NCI-H146 treated with DMSO at 0.1 percent for 48 hours (cell line): ENCODE results near the gene SMTNL2.

ENCODE experiments used
- DNase-seq: peaks from one replicate; lab custom pipeline; 2025; ENCODE audit not compliant: unreplicated experiment; lab: John Stamatoyannopoulos, UW

Gene SMTNL2

GRCh38 chr17:4545217-4545951 is 38.9 kb upstream of the SMTNL2 start:
- no peak for DNase-seq

GRCh38 chr17:4547118-4547906 is 37.0 kb upstream of the SMTNL2 start:
- DNase-seq = no peak

DNA sequence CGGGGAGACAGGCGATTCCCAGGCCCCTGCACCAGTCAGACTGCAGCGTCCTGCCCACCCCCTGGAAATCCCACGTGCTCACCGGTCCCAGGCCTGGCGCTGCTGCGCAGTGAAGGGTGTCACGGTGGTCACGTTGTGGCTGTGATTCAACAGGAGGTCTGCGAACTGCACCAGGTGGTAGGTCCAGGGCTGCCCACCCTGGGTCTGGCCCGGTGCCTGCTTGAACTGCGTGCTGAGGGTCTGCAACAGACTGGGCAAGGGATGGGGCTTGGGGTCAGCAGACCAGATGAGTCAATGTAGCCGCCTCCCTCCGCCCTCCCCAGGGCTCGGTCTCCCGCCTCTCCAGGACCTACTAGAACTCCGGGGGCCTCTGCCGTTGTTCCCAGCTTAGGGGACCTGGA is 36.3 kb upstream of the SMTNL2 start:
- no peak for DNase-seq

DNA sequence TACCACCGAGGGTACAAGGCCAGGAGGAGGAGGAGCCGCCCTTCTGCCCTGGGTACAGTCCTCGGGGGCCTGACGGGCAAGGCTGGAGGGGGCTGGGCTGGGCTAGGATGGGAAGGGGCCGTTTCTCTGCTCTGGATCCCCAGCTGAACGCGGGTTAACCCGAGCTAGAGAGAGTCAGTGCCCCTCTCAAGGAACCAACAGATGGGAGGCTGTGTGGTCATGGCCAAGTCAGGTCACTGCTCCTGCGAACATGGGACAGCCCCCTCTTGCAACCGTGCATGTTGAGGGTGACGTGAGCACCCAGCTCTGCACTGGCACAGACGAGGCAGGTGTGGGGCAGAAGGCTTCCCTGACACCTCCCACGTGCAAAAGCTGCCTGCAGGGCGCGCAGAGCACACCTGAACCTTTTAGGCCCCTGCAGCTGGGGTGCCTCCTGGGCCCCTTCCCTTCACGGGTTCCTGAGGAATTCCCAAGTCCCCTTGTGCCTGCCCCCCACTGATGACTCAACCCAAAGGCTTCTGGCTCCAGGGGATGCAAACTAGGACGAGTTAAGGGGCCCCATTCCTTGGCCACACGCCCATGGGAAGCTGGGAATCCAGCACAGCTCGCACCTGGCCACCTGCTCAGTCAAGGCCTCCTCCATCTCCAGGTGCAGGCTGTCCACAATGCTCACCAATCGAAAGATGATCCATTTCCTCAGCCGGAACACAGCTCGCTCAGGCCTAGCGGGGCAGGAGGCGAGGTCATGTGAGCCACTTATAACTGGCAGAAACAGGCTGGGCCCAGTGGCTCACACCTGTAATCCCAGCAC is 35.4 kb upstream of the SMTNL2 start:
- no peak for DNase-seq

- DNase-seq = no peak
Observed at GRCh38 chr17:4549781-4550533, 34.4 kb upstream of the SMTNL2 start.

GRCh38 chr17:4550534-4551039 is 33.7 kb upstream of the SMTNL2 start:
- no peak for DNase-seq

- no peak for DNase-seq
Observed at GRCh38 chr17:4551141-4551540, 33.2 kb upstream of the SMTNL2 start.

GRCh38 chr17:4551796-4552525 is 32.4 kb upstream of the SMTNL2 start:
- no peak for DNase-seq

DNA sequence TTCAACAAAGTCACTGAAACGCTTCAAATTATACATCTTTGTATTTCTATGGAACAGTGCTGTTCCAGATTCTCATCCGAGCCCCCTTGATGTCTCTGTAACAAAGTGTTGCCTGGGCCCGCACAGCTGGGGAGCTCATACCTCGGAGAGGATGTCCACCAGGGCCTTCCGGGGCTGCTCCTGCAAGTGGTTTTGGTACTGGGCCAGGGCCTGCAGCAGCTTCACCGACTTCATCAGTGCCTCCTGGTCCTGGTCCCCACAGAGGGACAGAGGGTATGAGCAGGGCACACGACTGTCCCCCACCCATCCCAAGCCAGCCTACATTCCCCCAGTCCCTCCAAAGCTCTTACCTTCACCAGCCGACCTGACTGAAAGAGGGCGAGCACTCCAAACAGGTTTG is 30.7 kb upstream of the SMTNL2 start:
- no peak for DNase-seq

DNA sequence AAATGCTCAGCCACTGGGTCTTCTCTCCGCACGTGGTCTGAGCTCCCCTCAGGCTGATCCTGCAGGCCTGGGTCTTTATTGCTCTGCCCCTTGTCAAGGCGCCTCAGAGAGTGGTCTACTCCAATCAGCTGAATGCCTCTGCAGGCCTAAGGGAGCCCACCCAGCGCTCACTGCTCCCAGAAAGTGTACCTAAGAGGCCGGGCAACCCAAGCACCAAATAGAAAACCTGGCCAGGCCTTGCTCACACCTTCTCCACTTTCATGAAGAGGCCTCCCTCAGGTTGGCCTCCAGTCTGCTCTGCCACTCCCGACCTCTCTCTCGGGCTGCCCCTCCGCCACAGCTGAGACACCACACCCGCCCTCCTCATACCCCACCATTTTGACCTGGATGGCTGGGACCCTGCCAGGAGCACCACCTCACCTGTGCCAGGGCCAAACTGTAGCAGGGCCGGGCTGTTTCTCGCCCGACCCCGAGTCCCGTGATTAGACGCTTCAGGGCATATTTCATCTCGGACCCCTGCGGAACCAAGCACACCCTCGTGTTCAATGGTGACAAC is 29.8 kb upstream of the SMTNL2 start:
- DNase-seq = no peak

DNA sequence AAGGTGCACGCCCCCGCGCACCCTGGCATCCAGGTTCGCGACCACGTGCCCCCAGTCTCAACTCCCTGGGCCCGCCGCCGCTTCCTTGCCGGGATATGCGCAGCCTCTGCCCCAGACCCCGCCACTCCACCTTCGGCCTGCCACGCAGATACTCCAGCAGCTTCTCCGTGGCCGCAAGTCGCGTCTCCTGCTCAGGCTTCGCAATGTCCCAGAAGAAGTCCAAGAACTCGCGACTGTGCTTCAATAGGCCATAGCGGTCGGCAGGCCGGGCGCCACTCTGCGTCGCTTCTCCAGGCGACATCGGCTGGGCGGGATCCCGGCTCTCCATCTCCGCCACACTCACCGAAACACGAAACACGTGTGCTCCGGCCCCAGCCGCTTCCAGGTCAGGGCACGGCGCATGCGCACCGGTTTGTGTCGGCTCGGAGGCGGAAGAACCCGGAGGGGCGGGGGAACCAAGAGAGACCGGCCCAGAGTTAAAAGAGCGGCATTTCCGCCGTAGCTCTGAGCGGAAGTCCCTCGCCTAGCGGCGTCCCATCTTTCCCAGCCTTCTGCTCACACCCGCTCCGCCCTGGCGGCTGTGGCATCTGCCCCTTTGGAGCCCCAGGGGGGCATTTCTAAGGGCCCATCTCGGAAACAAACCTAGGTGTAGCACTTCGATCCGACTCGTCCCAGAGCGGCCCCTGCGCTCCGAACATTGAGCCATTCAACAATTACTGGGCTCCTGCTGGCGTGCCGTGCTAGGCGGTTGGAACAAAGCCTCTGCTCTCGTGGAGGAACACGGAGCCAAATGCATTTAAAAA is 29.1 kb upstream of the SMTNL2 start, which contains the start of gene MYBBP1A:
Gene MYBBP1A, minus strand, starts transcription at position 388 of the 803 bp plus-strand sequence. Its CDS starts 60 bp downstream, at position 328.
- DNase-seq = peak; percentile 91

DNA sequence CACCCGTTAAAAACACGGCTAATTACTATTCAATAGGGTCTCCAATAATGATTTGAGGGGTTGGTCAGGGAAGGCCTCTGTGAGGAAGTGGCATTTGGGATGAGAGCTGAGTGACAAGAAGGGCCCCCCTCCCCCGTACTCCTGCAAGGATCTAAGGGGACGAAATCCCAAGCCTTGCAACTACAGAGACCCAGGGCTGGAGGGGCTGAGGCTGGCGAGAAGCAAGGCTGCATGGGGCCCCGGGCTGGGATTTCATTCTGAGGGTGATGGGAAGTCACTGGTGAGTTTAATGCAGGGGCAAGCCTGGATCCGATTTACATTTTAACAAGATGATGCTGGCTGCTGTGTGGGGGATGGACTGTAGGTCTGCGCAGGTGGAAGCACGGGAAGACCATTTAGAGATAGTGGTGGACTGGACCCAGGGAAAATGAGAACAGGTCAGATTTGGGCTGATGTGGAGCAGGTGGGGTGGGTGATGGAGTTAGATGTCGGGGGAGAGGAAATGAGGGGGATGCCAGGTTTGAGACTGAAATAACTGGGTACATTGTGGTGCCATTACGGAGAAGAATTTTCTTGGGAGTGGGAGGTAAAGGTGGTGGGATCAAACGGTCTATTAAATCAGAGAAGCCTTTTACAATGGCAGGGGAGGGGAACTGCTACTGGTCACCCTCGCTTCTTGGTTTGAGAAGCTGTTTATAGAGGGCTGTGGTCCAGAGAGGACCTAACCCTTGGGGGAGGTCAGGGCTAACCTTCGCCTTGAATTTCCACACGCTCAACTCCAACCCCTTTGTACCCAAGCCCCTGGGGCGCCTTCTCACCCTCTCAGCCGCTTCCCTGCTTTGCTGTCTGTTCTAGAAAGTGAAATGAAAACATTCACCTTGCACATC is 28.2 kb upstream of the SMTNL2 start:
- DNase-seq = no peak

DNA sequence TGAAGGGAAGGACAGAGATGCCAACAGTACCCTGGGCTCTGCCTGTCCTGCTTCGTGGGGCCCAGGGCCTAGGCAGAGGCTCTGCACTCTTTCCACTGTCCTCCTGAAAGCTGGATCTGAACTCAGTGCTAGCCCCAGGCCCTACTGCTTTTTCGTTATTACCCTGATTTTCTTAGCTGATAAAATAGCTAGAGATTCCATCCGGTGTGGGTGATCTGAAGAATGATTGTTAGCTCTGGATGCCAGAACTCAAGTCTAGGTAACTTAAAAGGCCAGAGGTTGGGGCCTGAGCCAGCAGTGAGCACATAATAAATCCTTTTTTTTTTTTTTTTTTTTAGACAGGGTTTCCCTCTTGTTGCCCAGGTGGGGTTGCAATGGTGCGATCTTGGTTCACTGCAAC is 27.3 kb upstream of the SMTNL2 start:
- DNase-seq = no peak

DNA sequence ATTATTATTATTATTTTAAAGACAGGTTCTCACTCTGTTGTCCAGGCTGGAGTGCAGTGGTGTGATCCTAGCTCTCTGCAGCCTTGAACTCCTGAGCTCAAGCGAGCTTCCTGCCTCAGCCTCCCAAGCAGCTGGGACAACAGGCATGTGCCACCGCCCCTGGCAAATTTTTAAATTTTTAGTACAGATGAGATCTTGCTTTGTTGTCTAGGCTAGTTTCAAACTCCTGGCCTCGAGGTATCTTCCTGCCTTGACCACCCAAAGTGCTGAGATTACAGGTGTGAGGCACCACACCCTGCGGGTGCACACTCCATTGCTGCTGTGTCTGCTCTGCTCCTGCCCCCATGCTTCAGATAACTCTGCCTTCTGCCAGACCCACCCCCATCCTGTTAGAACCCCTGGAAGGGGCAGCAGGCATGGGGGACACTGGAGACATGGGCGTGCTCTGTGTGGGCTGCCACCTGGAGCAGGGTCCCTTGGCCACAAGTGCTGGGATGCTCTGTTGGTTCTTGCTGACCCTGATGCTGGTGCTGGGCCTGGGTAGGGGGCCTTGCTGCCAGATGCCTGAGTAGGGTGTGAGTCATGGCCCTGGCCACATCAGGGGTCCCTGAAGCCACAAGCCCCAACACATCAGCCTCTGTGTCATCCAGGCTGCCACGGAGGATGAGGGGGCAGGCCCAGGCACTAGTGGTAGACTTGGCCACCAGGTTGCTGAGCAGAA is 26.5 kb upstream of the SMTNL2 start:
- no peak for DNase-seq

- DNase-seq = no peak
Observed at GRCh38 chr17:4558347-4558971, 25.9 kb upstream of the SMTNL2 start.

DNA sequence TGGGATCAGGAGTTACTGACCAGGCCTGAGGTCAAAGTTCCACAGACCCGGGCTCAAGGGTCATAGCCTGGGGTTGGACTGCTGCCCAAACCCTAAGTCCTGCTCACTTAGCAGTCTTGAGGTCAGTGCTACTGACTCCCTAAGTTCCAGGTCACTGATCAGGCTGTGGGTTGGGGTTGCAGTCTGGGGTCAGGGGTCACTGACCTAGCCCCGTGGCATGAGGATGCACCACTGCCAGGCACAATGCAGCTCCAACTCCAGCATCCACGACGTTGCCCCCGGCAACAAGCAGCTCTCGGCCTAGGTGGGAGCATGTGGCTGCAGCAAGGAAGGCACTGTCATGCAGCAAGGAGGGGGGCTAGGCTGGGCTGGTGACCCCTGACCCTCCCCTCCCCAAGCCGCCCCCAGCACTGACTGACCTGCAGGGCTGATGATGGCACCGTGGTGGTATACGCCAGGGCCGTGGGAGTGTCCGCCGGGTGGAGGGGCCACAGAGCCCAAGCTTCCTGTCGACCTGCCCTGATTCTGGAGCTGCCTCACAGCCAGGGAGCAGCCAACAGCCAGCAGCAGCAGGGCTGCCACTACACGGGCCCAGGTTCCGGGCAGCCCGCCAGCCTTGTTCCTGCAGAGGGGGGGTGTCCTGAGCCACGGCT is 25.1 kb upstream of the SMTNL2 start:
- no peak for DNase-seq
